Measurements from ENCODE around the gene CMKLR1. TPM values are rescaled to one million over a fixed set of nuclear protein-coding genes. Genes with fewer than 3 reads are reported as not detected.

Gene CMKLR1
- total RNA-seq, 1 experiment from 2014 or later, result 0.15 TPM

- Histone ChIP-seq H3K9me3 (ENCODE audit: control insufficient read depth in 1 of 2, insufficient read depth in 1 of 2, low read depth in 1 of 2, low read length in 2 of 2) (no peaks in the 10 kb centered on the region), H3K27me3 (ENCODE audit: insufficient read depth, low read length) (peaks cover 24% of the 10 kb centered on the region), H3K9ac (ENCODE audit: low read length) (no peak overlapping the region), H3K27ac (ENCODE audit: low read depth, low read length) (no peak overlapping the region), H3K4me1 (ENCODE audit: control insufficient read depth in 1 of 2, insufficient read depth in 2 of 2, low read length in 2 of 2) (no peaks in the 10 kb centered on the region; a peak in 1 of 4 replicates), H2AFZ (ENCODE audit: low read depth, low read length, poor library complexity, severe bottlenecking) (no peak overlapping the region), H3K9me2 (ENCODE audit: insufficient read depth) (no peaks in the 10 kb centered on the region), H3K4me2 (ENCODE audit: low read length) (no peak overlapping the region), H3K36me3 (ENCODE audit: control insufficient read depth in 1 of 2, insufficient read depth in 2 of 2, low read length in 2 of 2) (no peaks in the 10 kb centered on the region), H3K79me2 (ENCODE audit: insufficient read depth, low read length) (no peaks in the 10 kb centered on the region), H4K20me1 (ENCODE audit: insufficient read depth) (no peaks in the 10 kb centered on the region), H3K4me3 (replicated peaks in 1 of 2; ENCODE audit: low read depth in 1 of 2, low read length in 2 of 2) (no peak overlapping the region)
- RAD21 ChIA-PET (ENCODE audit: low non-redundant PET in 1 of 2, low total read pairs in 2 of 2, uncharacterized antibody in 2 of 2, unreplicated experiment in 2 of 2), result no interaction called here
- BruUV-seq (replicated peaks), result no TSS peak
- POLR2A ChIA-PET, result no interaction called here
- no peak for TF ChIP-seq EZH2 (IDR thresholded peaks at IDR 0.05)
- no peak for TF ChIP-seq ZFX (IDR thresholded peaks at IDR 0.05)
- no peak for TF ChIP-seq SIN3A (IDR thresholded peaks at IDR 0.05; ENCODE audit: low read depth)
- intact Hi-C loops (cut with micrococcal nuclease), result no loop called here
- DNase-seq (ENCODE audit: low read depth, low spot score) (no peak), ATAC-seq (no peak)
- CTCF ChIA-PET, result no interaction called here
Measured at GRCh38 chr12:108328420-108328819, 10.7 kb downstream of the CMKLR1 start.

GRCh38 chr12:108327621-108328344 is 11.3 kb downstream of the CMKLR1 start:
- POLR2A ChIA-PET, result no interaction called here
- Histone ChIP-seq H3K9me2 (ENCODE audit: insufficient read depth) (no peaks in the 10 kb centered on the region), H4K20me1 (ENCODE audit: insufficient read depth) (no peaks in the 10 kb centered on the region), H3K4me1 (ENCODE audit: control insufficient read depth in 1 of 2, insufficient read depth in 2 of 2, low read length in 2 of 2) (no peaks in the 10 kb centered on the region), H3K27me3 (ENCODE audit: insufficient read depth, low read length) (peaks cover 28% of the 10 kb centered on the region), H3K27ac (ENCODE audit: low read depth, low read length) (no peak overlapping the region), H3K79me2 (ENCODE audit: insufficient read depth, low read length) (no peaks in the 10 kb centered on the region), H2AFZ (ENCODE audit: low read depth, low read length, poor library complexity, severe bottlenecking) (no peak overlapping the region), H3K9ac (ENCODE audit: low read length) (no peak overlapping the region), H3K4me3 (replicated peaks in 1 of 2; ENCODE audit: low read depth in 1 of 2, low read length in 2 of 2) (no peak overlapping the region), H3K4me2 (ENCODE audit: low read length) (no peak overlapping the region), H3K9me3 (ENCODE audit: control insufficient read depth in 1 of 2, insufficient read depth in 1 of 2, low read depth in 1 of 2, low read length in 2 of 2) (no peaks in the 10 kb centered on the region), H3K36me3 (ENCODE audit: control insufficient read depth in 1 of 2, insufficient read depth in 2 of 2, low read length in 2 of 2) (no peaks in the 10 kb centered on the region)
- TF ChIP-seq SRF (IDR thresholded peaks at IDR 0.05; ENCODE audit: low read depth) (no peak), EGR1 (IDR thresholded peaks at IDR 0.05; ENCODE audit: low read depth) (no peak), ZBTB33 (IDR thresholded peaks at IDR 0.05; ENCODE audit: extremely low read depth, insufficient replicate concordance, low read length) (no peak), ZFX (IDR thresholded peaks at IDR 0.05) (no peak), TCF7L2 (IDR thresholded peaks at IDR 0.05; ENCODE audit: borderline replicate concordance, extremely low read depth, insufficient read depth, insufficient read length) (no peak), SIN3A (IDR thresholded peaks at IDR 0.05; ENCODE audit: low read depth) (no peak), SP1 (IDR thresholded peaks at IDR 0.05; ENCODE audit: low read depth) (no peak)
- RAD21 ChIA-PET (ENCODE audit: low non-redundant PET in 1 of 2, low total read pairs in 2 of 2, uncharacterized antibody in 2 of 2, unreplicated experiment in 2 of 2), result no interaction called here
- ATAC-seq, result no peak
- DNase-seq (ENCODE audit: low read depth, low spot score), result no peak
- intact Hi-C loops (cut with micrococcal nuclease), result no loop called here
- no TSS peak for BruUV-seq (replicated peaks)
- CTCF ChIA-PET, result no interaction called here
